ENCODE measurements around the gene TBC1D16. TPM values are rescaled to one million over a fixed set of nuclear protein-coding genes. Genes with fewer than 3 reads are reported as not detected.

TBC1D16 gene
- total RNA-seq, 1 donor = 14.0 TPM

- DNase-seq (ENCODE audit: low read depth in 2 of 3, low spot score in 2 of 3) = no peak
These were observed 45.5 kb downstream of the TBC1D16 start for GRCh38 chr17:79990051-79990592.

- DNase-seq (ENCODE audit: low read depth in 2 of 3, low spot score in 2 of 3) = no peak
These were observed 46.4 kb downstream of the TBC1D16 start for GRCh38 chr17:79989106-79989835.

GRCh38 chr17:79988185-79988971 lies 47.3 kb downstream of the TBC1D16 start:
- no peak for DNase-seq (ENCODE audit: low read depth in 2 of 3, low spot score in 2 of 3)

GRCh38 chr17:79987935-79988184 lies 47.8 kb downstream of the TBC1D16 start:
- DNase-seq (ENCODE audit: low read depth in 2 of 3, low spot score in 2 of 3) = no peak

GRCh38 chr17:79987187-79987934 lies 48.3 kb downstream of the TBC1D16 start:
- DNase-seq (ENCODE audit: low read depth in 2 of 3, low spot score in 2 of 3) = no peak

GRCh38 chr17:79986411-79987186 lies 49.1 kb downstream of the TBC1D16 start:
- no peak for DNase-seq (ENCODE audit: low read depth in 2 of 3, low spot score in 2 of 3)

- DNase-seq (ENCODE audit: low read depth in 2 of 3, low spot score in 2 of 3) = no peak
These were observed 49.7 kb downstream of the TBC1D16 start for GRCh38 chr17:79985943-79986391.

GRCh38 chr17:79985361-79985942 lies 50.2 kb downstream of the TBC1D16 start:
- no peak for DNase-seq (ENCODE audit: low read depth in 2 of 3, low spot score in 2 of 3)

GRCh38 chr17:79984877-79985276 lies 50.8 kb downstream of the TBC1D16 start:
- no peak for DNase-seq (ENCODE audit: low read depth in 2 of 3, low spot score in 2 of 3)

- DNase-seq (ENCODE audit: low read depth in 2 of 3, low spot score in 2 of 3) = no peak
These were observed 51.4 kb downstream of the TBC1D16 start for GRCh38 chr17:79984045-79984840.

GRCh38 chr17:79983456-79983855 lies 52.2 kb downstream of the TBC1D16 start:
- no peak for DNase-seq (ENCODE audit: low read depth in 2 of 3, low spot score in 2 of 3)

- no peak for DNase-seq (ENCODE audit: low read depth in 2 of 3, low spot score in 2 of 3)
These were observed 52.7 kb downstream of the TBC1D16 start for GRCh38 chr17:79982986-79983385.

- DNase-seq (ENCODE audit: low read depth in 2 of 3, low spot score in 2 of 3) = no peak
These were observed 54.0 kb downstream of the TBC1D16 start for GRCh38 chr17:79981661-79982101.

- no peak for DNase-seq (ENCODE audit: low read depth in 2 of 3, low spot score in 2 of 3)
These were observed 54.6 kb downstream of the TBC1D16 start for GRCh38 chr17:79981090-79981489.

GRCh38 chr17:79980246-79981043 lies 55.2 kb downstream of the TBC1D16 start:
- no peak for DNase-seq (ENCODE audit: low read depth in 2 of 3, low spot score in 2 of 3)

- DNase-seq (ENCODE audit: low read depth in 2 of 3, low spot score in 2 of 3) = no peak
These were observed 55.9 kb downstream of the TBC1D16 start for GRCh38 chr17:79979816-79980215.

GRCh38 chr17:79979221-79979741 lies 56.4 kb downstream of the TBC1D16 start:
- no peak for DNase-seq (ENCODE audit: low read depth in 2 of 3, low spot score in 2 of 3)

GRCh38 chr17:79978548-79978855 lies 57.2 kb downstream of the TBC1D16 start:
- no peak for DNase-seq (ENCODE audit: low read depth in 2 of 3, low spot score in 2 of 3)

Measured in hematopoietic multipotent progenitor cell (in vitro differentiated cells).